GM18517 (cell line): ENCODE data around the gene SUPT4H1.
"Not testable (repeated sequence)": the region's sequence is repeated elsewhere in the genome, so short reads cannot be mapped to it uniquely, and the experiment has no call there.

Source experiments
- ATAC-seq: cut with Tn5 transposase; IDR thresholded peaks from one replicate; pipeline ENCODE4 v1.9.1; 2021; ENCODE audit warnings: mild to moderate bottlenecking, moderate library complexity; ENCODE audit not compliant: unreplicated experiment

SUPT4H1 gene

DNA sequence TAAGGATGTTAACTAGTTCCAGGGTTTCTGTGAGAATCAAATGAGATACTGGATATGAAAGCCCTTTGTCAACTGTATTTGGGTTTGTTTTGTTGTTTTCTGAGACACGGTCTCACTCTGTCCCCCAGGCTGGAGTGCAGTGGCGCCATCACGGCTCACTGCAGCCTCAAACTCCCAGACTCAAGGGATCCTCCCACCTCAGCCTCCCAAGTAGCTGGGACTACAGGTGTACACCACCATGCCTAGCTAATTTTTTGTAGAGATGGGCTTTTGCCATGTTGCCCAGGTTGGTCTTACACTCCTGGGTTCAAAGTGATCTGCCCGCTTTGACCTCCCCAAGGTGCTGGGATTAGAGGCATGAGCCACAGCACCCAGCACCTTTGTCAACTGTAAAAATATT is 8.9 kb downstream of the SUPT4H1 start:
- no peak for ATAC-seq

GRCh38 chr17:58341861-58342475 is 10.0 kb downstream of the SUPT4H1 start:
- ATAC-seq, result no peak

GRCh38 chr17:58341136-58341860 is 10.7 kb downstream of the SUPT4H1 start:
- ATAC-seq, result not testable (repeated sequence)

GRCh38 chr17:58340405-58340876 is 11.6 kb downstream of the SUPT4H1 start:
- ATAC-seq, result no peak

DNA sequence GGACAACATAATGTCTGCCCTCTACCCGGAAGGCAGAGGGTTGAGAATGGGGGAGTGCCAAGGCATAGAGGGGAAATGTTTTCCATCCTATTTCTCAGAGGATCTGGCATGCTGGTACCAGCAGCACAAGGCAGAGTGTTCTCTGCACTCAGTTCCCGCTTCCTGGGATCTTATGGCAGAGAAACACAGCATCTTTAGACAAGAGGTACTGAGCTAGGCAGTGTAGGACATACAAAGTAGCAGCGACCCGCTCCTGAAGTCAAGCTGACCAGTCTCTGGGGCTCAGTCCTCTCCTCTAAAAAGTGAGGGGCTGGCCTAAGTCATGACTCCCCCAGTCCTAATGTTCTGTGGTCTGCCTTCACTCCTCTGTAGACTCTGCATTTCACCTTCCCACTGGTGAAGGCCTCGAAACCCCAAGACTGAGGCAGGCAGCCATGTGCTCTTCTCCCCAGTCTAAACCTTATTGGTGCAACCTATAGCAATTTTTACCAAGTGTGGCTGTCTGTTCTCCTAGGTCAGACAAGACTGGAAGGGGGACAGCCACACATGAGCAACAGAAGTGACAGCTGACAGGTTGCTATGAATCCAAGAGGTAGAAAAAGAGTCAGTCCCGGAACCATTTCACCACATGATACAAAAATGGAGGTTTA is 12.1 kb downstream of the SUPT4H1 start:
- no peak for ATAC-seq

- no peak for ATAC-seq
These were observed 12.9 kb downstream of the SUPT4H1 start for GRCh38 chr17:58338841-58339754.

DNA sequence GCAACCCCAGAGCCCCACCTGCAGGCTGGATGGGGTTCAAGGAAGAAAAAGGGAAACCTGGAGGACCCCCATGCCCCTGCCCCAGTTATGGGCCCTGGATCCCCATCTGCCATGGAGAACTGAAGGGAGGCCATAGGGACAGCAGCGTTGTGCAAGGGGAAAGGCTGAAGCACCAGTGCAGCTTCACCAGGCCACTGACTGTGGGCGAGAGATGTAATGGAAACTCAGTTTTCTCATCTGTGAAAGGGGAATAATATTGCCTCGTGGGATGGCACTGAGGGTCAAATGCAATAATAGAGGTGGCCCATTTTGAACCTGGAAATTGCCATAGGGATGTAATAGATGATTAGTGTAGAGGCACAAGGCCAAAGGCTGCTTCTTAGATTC is 13.6 kb downstream of the SUPT4H1 start:
- no peak for ATAC-seq

GRCh38 chr17:58337600-58338453 is 14.2 kb downstream of the SUPT4H1 start:
- peak; percentile 61 for ATAC-seq

DNA sequence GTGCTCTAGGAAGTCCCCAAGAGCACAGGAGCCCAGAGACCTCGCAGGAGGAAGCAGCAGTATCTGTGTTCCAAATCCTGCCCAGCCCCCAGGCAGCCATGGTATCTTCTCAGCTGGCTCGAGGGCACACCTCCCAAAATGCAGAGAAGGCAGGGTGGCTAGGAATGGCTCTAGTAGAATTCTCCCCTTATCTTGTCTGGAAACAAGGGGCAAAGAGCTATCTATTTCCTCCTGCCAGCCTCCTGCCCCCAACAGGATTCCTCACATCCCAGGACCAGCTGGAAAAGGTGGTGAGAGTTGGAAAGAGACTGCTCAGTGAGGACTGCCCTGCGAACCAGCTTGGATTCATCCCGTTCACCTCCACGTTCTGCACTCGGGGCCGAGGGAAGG is 14.8 kb downstream of the SUPT4H1 start:
- ATAC-seq, result no peak

GRCh38 chr17:58336456-58337209 is 15.4 kb downstream of the SUPT4H1 start:
- ATAC-seq, result no peak

GRCh38 chr17:58335779-58336455 is 16.1 kb downstream of the SUPT4H1 start:
- ATAC-seq, result peak; percentile 24

DNA sequence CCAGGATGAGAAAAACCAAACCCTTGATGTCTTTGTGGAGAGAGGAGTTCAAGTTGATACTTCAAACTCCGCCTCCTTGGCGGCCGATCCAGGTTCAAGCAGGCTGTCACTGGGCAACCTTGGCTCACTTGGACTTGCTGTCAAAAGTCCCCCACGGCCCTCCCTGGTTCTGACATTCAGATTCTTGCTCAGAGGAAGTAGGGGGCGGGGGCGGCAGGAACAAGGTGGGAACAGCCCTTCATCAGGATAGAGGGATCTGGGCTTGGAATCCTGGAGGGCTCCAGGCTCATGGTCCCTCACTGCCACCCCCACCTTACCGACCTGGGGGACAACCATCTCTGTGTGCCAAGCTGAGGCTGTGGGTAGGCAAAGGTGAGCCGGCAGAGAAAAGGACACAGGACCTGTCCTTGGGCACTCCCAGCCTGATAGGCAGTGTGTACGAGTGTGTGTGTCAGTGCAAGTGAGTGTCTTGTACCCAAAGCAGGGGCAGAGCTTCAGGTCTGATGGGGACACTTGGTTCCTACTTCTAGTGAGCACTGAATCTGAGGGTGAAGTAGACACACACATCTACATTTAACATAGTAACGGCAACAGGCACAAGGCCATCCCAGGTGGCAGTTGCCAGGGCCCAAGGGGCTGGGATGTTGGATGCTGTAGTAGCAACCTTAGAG is 16.8 kb downstream of the SUPT4H1 start:
- no peak for ATAC-seq

- no peak for ATAC-seq
These were observed 17.3 kb downstream of the SUPT4H1 start for GRCh38 chr17:58334661-58335060.

DNA sequence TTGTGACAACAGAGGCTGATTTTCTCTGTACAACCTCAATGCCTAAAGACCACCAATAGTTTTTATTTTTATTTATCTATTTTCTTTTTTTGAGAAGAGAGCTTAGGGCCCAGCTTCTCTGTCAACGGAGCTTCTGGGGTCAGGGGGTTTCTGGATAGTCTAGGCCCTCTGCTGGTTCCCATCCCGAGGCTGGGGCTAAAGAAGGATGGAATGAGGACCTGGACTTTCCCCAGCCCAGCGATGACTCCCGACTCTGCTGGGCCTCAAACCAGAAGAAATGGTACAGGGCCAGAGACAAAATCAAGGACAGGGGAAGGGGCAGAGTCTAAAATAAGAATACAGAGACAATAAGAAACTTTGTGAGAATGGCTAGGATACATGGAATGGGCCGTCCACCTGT is 17.7 kb downstream of the SUPT4H1 start:
- no peak for ATAC-seq

- ATAC-seq, result no peak
These were observed 18.2 kb downstream of the SUPT4H1 start for GRCh38 chr17:58333736-58334207.

- no peak for ATAC-seq
These were observed 18.9 kb downstream of the SUPT4H1 start for GRCh38 chr17:58332778-58333735.
